ENCODE measurements around the gene MSMP.

The MSMP gene

DNA sequence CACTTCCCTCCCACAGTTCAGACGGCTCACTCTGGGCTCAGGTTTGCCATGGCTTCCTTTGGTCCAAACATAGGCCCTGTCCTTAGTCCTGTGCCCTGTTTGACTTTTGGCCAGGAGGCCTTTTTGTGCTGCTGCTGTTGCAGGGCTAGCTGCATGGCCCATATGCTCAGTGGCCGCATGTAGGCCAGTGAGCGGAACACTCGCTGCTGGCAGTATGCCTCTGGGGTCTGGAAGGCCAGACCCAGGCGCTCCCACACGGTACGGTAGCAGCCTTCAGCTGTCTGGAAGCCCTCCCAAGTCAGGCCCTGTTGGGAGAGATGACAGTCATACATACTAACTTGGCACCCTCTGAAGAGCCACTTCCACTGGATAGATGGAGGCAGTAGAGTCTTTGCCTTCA, 16.9 kb downstream of the MSMP start:
- CTCF ChIA-PET, result interaction anchor here (1.0 to 1.1 kb wide), 2 partner anchors 11 to 78 kb away, joined by 3 to 9 read pairs; no protein-coding TSS in a partner anchor
- H3K27ac ChIP-seq, result peak overlapping the region; percentile 63
- POLR2A ChIA-PET (ENCODE audit: low non-redundant PET), result no interaction called here
- DNase-seq (ENCODE audit: low spot score), result no peak
- TF ChIP-seq, protein P1, sequence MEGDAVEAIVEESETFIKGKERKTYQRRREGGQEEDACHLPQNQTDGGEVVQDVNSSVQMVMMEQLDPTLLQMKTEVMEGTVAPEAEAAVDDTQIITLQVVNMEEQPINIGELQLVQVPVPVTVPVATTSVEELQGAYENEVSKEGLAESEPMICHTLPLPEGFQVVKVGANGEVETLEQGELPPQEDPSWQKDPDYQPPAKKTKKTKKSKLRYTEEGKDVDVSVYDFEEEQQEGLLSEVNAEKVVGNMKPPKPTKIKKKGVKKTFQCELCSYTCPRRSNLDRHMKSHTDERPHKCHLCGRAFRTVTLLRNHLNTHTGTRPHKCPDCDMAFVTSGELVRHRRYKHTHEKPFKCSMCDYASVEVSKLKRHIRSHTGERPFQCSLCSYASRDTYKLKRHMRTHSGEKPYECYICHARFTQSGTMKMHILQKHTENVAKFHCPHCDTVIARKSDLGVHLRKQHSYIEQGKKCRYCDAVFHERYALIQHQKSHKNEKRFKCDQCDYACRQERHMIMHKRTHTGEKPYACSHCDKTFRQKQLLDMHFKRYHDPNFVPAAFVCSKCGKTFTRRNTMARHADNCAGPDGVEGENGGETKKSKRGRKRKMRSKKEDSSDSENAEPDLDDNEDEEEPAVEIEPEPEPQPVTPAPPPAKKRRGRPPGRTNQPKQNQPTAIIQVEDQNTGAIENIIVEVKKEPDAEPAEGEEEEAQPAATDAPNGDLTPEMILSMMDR (conservative IDR thresholded peaks at IDR 0.05; ENCODE audit: low read depth), result no peak

DNA sequence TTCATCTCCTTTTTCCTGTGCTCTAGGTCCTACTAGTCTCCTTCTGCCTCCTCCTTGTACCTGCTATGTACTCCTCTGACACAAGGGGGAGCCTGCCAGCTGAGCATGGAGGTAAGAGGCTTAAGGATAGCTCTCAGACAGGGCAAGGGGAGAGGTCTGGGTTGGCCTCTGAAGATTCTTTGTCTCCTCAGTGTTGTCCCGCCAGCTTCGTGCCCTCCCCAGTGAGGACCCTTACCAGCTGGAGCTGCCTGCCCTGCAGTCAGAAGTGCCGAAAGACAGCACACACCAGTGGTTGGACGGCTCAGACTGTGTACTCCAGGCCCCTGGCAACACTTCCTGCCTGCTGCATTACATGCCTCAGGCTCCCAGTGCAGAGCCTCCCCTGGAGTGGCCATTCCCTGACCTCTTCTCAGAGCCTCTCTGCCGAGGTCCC, 17.9 kb downstream of the MSMP start:
- H3K27ac ChIP-seq, result peak overlapping the region; percentile 63
- peak; percentile 72 for DNase-seq (ENCODE audit: low spot score)
- TF ChIP-seq, protein P1 (conservative IDR thresholded peaks at IDR 0.05; ENCODE audit: low read depth), result peak; percentile 98
- ChIA-PET POLR2A (ENCODE audit: low non-redundant PET) (no interaction called here), CTCF (interaction anchor here (0.5 to 1.9 kb wide), 14 partner anchors 9 to 146 kb away, joined by 3 to 10 read pairs (median 4); partner anchors contain the start of gene GBA2)

DNA sequence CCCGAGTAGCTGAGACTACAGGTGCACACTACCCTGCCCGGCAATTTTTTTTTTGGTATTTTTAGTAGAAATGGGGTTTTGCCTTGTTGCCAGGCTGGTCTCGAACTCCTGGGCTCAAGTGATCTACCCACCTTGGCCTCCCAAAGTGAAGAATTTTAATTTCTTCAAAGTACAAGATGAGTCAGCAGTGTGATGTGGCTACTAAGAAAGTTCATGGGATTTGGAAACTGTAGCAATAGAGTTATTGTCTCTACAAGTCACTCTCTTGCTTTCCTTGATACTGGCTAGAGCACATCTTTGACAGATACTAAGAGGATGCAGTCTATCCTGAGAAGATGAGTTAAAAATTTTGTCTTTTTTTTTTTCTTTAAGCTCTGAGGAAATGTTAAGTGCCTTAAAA, 20.0 kb downstream of the MSMP start:
- POLR2A ChIA-PET (ENCODE audit: low non-redundant PET), result no interaction called here
- peak overlapping the region; percentile 48; the same call in 1 of the 2 replicates for H3K27ac ChIP-seq
- no peak for DNase-seq (ENCODE audit: low spot score)
- CTCF ChIA-PET, result interaction anchor here (0.5 to 1.2 kb wide), 3 partner anchors 10 to 96 kb away, joined by 3 to 4 read pairs (median 3); partner anchors contain the start of gene TMEM8B
- TF ChIP-seq, protein P1 (conservative IDR thresholded peaks at IDR 0.05; ENCODE audit: low read depth), result no peak

DNA sequence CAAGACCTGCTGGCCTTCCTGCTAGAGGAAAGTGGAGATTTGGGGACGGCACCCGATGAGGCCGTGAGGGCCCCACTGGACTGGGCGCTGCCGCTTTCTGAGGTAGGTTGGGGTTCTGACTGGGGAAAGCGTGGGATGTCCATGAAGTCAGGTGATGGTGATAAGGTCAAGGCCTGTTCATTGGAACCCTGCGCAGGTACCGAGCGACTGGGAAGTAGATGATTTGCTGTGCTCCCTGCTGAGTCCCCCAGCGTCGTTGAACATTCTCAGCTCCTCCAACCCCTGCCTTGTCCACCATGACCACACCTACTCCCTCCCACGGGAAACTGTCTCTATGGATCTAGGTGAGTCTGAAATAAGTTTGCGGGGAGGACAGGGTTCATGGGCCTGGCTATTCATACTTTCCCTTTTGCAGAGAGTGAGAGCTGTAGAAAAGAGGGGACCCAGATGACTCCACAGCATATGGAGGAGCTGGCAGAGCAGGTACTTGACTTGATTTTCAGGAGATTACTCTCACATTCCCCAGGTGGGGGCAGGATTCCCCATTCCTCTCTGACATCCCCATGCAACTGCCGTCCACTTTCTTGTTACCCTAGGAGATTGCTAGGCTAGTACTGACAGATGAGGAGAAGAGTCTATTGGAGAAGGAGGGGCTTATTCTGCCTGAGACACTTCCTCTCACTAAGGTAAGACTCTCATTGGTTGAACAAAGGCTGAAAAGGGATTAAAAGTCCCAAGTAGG, 21.1 kb downstream of the MSMP start:
- POLR2A ChIA-PET (ENCODE audit: low non-redundant PET), result interaction anchor here (2.4 kb wide), 1 partner anchor 16 kb away, joined by 13 read pairs; the partner anchor contains the start of genes GBA2 and RGP1
- peak; percentile 87 for DNase-seq (ENCODE audit: low spot score)
- H3K27ac ChIP-seq, result peak overlapping the region; percentile 95
- TF ChIP-seq, protein P1 (conservative IDR thresholded peaks at IDR 0.05; ENCODE audit: low read depth), result peak; percentile 40
- CTCF ChIA-PET, result interaction anchor here (1.1 to 1.7 kb wide), 4 partner anchors 11 to 149 kb away, joined by 4 to 7 read pairs (median 6); partner anchors contain the start of gene CCDC107

DNA sequence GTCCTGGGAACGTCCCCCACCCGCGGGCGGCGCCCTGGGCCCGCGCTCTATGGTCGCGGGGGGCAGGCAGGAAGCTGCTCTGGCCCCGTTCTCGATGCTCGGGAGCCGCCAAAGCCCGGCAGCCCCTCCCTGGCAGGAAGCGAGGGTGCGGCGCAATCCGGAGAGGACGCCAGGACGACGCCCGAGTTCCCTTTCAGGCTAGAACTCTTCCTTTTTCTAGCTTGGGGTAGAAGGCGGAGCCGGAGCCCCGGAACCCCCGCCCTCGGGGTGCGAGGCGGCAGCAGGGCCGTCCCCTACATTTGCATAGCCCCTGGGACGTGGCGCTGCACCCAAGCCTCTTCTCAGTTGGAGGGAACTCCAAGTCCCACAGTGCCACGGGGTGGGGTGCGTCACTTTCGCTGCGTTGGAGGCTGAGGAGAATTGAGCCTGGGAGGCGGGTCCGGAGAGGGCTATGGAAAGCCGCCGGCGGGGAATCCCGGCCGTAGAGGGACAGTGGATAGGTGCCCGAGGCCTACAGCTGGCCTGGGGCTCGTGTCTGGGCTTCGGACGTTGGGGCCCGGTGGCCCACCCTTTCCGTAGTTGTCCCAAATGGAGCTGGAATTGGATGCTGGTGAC, 21.8 kb downstream of the MSMP start, which contains the start of the genes CREB3 and TLN1:
Gene CREB3, plus strand, starts transcription at position 482 of the 615 bp plus-strand sequence. Its CDS starts 107 bp downstream, at position 589.
Gene TLN1, minus strand, starts transcription at position 11 of the 615 bp plus-strand sequence. CDS start 6,501 bp downstream, outside the sequence.
- TF ChIP-seq, protein P1 (conservative IDR thresholded peaks at IDR 0.05; ENCODE audit: low read depth), result peak; percentile 70
- peak within 1 kb of the TSS; percentile 95 for H3K27ac ChIP-seq
- ChIA-PET POLR2A (ENCODE audit: low non-redundant PET) (interaction anchor here (0.5 to 2.4 kb wide), 2 partner anchors 17 to 79 kb away, joined by 3 to 13 read pairs; partner anchors contain the start of genes GBA2 and RGP1), CTCF (interaction anchor here (1.1 to 1.7 kb wide), 4 partner anchors 68 to 150 kb away, joined by 3 to 7 read pairs (median 6); partner anchors contain the start of genes ARHGEF39 and CCDC107)
- peak; percentile 100 for DNase-seq (ENCODE audit: low spot score)

Measured in RWPE1 (cell line).